ENCODE data around the gene SLC7A11. TPM values are rescaled to one million over a fixed set of nuclear protein-coding genes. Genes with fewer than 3 reads are reported as not detected.

Gene SLC7A11
- total RNA-seq (2013), result 0.12 TPM
- under 1 TPM in 2 of 3 donors, not detected in 1; 0.02 to 0.07 TPM for polyA plus RNA-seq
- polyA minus RNA-seq, result 0.28 and 0.32 TPM in 2 replicates
- 34.9 to 7,800 (median 78.5) reads per million in 11 experiments for total RNA-seq

DNA sequence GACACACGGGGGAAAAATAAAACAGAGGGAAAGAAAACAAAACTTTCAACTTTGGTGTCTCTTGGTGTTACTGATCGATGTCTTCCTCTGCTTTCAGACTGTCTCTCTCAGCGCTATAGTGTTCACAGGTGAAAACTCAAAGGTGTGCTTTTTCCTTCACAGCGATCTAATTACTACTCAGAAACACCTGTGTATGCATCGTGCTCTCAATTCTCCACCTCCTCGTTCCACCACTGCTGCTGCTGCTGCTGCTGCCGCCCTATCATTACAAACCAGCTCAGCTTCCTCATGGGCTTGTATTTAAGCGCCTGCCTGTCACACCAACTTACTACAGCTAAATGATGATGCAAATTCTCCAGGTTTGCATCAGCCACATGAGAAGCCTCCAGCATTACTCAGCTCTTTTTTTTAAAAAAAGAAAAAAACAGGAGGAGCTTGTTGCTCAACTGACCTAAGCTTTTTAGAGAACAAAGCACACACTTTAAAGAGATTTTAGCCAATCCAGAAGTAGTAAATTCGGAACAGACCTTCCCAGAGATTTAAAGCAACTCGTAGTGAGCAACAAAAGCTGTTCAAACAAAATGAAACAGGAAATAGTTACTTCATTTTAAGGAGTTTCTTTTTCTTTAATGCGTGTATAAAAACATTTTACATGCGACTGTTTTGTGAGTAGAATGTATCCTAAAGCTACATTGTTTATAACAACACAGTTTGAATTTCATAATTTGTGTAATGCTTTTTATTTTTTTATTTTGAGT, at the start of gene SLC7A11:
Gene SLC7A11, minus strand, starts transcription at position 274 of the 758 bp plus-strand sequence. CDS start 280 bp downstream, outside the sequence.
- intact Hi-C loops (cut with micrococcal nuclease), result loop anchor here (5.0 to 10.0 kb wide), 4 partner anchors 50 to 165 kb away; no protein-coding TSS in a partner anchor
- Histone ChIP-seq H4K20me1 (ENCODE audit: insufficient read depth, low read length) (no peaks in the 10 kb centered on the region), H3K4me3 (replicated peaks in 1 of 3; ENCODE audit: low read depth in 2 of 3, low read length in 3 of 3) (peak within 1 kb of the TSS; percentile 28 to 66 (median 52)), H2AFZ (ENCODE audit: insufficient read depth, low read depth, low read length, poor library complexity, severe bottlenecking) (peak within 1 kb of the TSS; percentile 64), H3K27ac (ENCODE audit: low read depth in 1 of 2, low read length in 2 of 2) (peak within 1 kb of the TSS; percentile 20 to 92), H3K36me3 (replicated peaks in 1 of 2; ENCODE audit: control insufficient read depth in 1 of 2, insufficient read depth in 2 of 2, low read length in 2 of 2) (no peaks in the 10 kb centered on the region), H3K9me3 (replicated peaks in 1 of 2; ENCODE audit: control insufficient read depth in 1 of 2, insufficient read depth in 1 of 2, low read length in 2 of 2) (no peaks in the 10 kb centered on the region), H3K4me2 (replicated peaks; ENCODE audit: extremely low read depth, low read length, poor library complexity, severe bottlenecking) (peak within 1 kb of the TSS; percentile 70), H3K9ac (ENCODE audit: insufficient read depth, low read length, poor library complexity, severe bottlenecking) (peak within 1 kb of the TSS; percentile 69), H3K27me3 (ENCODE audit: control insufficient read depth in 2 of 2, insufficient read depth in 2 of 2, low read length in 2 of 2) (no peaks in the 10 kb centered on the region), H3K79me2 (ENCODE audit: insufficient read depth, low read length) (no peaks in the 10 kb centered on the region), H3K4me1 (ENCODE audit: control insufficient read depth in 1 of 2, insufficient read depth in 2 of 2, low read length in 2 of 2) (peaks cover 7 to 11% of the 10 kb centered on the region in 2 donors)
- Mint-ChIP-seq H3K27me3 (ENCODE audit: low read depth in 3 of 3) (peaks cover 0 to 2% (median 0%) of the 10 kb centered on the region in 3 donors), H3K9me3 (no peaks in the 10 kb centered on the region), H3K4me3 (peak within 1 kb of the TSS; percentile 74 to 90), H3K36me3 (no peaks in the 10 kb centered on the region), H3K27ac (peak within 1 kb of the TSS; percentile 82 to 95 (median 93)), H3K4me1 (peaks cover 11% of the 10 kb centered on the region)
- TF ChIP-seq CTCF (IDR thresholded peaks at IDR 0.05), result no peak
- 3% methylated on average over 7 of the region's 12 CpGs for WGBS (ENCODE audit: insufficient coverage)
- peak; percentile 93 to 99 (median 98) for DNase-seq

- no peaks in the 10 kb centered on the region for H4K20me1 ChIP-seq (ENCODE audit: insufficient read depth, low read length)
- H3K4me3 ChIP-seq (replicated peaks in 1 of 3; ENCODE audit: low read depth in 2 of 3, low read length in 3 of 3), result no peak overlapping the region
- no peaks in the 10 kb centered on the region for H3K27me3 Mint-ChIP-seq (ENCODE audit: low read depth in 3 of 3)
- H2AFZ ChIP-seq (ENCODE audit: insufficient read depth, low read depth, low read length, poor library complexity, severe bottlenecking), result no peak overlapping the region
- TF ChIP-seq CTCF (IDR thresholded peaks at IDR 0.05), result no peak
- 86% methylated on average over 2 of the region's 3 CpGs for WGBS (ENCODE audit: insufficient coverage)
- H3K4me2 ChIP-seq (replicated peaks; ENCODE audit: extremely low read depth, low read length, poor library complexity, severe bottlenecking), result no peak overlapping the region
- no peaks in the 10 kb centered on the region for H3K4me1 ChIP-seq (ENCODE audit: control insufficient read depth in 1 of 2, insufficient read depth in 2 of 2, low read length in 2 of 2)
- H3K9me3 ChIP-seq (replicated peaks in 1 of 2; ENCODE audit: control insufficient read depth in 1 of 2, insufficient read depth in 1 of 2, low read length in 2 of 2), result no peaks in the 10 kb centered on the region
- no peak overlapping the region for H3K4me3 Mint-ChIP-seq
- H3K4me1 Mint-ChIP-seq, result no peaks in the 10 kb centered on the region
- peaks cover 0 to 2% (median 0%) of the 10 kb centered on the region in 7 donors for H3K9me3 Mint-ChIP-seq
- no peaks in the 10 kb centered on the region for H3K79me2 ChIP-seq (ENCODE audit: insufficient read depth, low read length)
- H3K36me3 Mint-ChIP-seq, result no peaks in the 10 kb centered on the region
- intact Hi-C loops (cut with micrococcal nuclease), result no loop called here
- H3K9ac ChIP-seq (ENCODE audit: insufficient read depth, low read length, poor library complexity, severe bottlenecking), result no peak overlapping the region
- no peaks in the 10 kb centered on the region for H3K27me3 ChIP-seq (ENCODE audit: control insufficient read depth in 2 of 2, insufficient read depth in 2 of 2, low read length in 2 of 2)
- H3K27ac Mint-ChIP-seq, result no peak overlapping the region
- DNase-seq, result no peak
- H3K27ac ChIP-seq (ENCODE audit: low read depth in 1 of 2, low read length in 2 of 2), result no peak overlapping the region
- no peaks in the 10 kb centered on the region for H3K36me3 ChIP-seq (replicated peaks in 1 of 2; ENCODE audit: control insufficient read depth in 1 of 2, insufficient read depth in 2 of 2, low read length in 2 of 2)
Measured at GRCh38 chr4:138291431-138291830, 49.3 kb upstream of the SLC7A11 start.

Measured in CD14-positive monocyte (primary cell).